ENCODE results near the gene LMOD1. TPM values are rescaled to one million over a fixed set of nuclear protein-coding genes. Genes with fewer than 3 reads are reported as not detected.

Gene LMOD1
- total and polyA plus RNA-seq, 2 of the 8 experiments (the other 6 are each of a cell fraction or from before 2014, with no cell fraction given), result 0.77 to 1.4 TPM

GRCh38 chr1:201893431-201893830 lies 52.9 kb downstream of the LMOD1 start:
- no peak overlapping the region for H4K91ac ChIP-seq (replicated peaks; ENCODE audit: insufficient read length, low read length)
- no peak overlapping the region for H3K4me3 ChIP-seq (ENCODE audit: extremely low read depth in 1 of 4, insufficient read depth in 2 of 4, low read depth in 3 of 4, low read length in 4 of 4)
- H3K79me1 ChIP-seq (ENCODE audit: low read depth, low read length), result no peaks in the 10 kb centered on the region
- no peak overlapping the region; the same call in 1 of the 2 replicates for H2BK15ac ChIP-seq (ENCODE audit: low read length)
- H4K5ac ChIP-seq (ENCODE audit: insufficient read length, low read depth, low read length), result no peak overlapping the region
- H3K23ac ChIP-seq (ENCODE audit: insufficient read length), result no peak overlapping the region
- H3K18ac ChIP-seq (ENCODE audit: extremely low read depth, low read length), result no peak overlapping the region
- peak overlapping the region; percentile 27; the same call in 1 of the 2 replicates for H2BK12ac ChIP-seq (ENCODE audit: low read depth, low read length)
- H3K79me2 ChIP-seq (ENCODE audit: control insufficient read depth in 1 of 2, insufficient read depth in 2 of 2, low read length in 2 of 2), result no peaks in the 10 kb centered on the region
- no peak overlapping the region for H2BK20ac ChIP-seq (ENCODE audit: low read length)
- DNase-seq (ENCODE audit: low read depth in 1 of 2, low spot score in 2 of 2), result no peak
- H2BK5ac ChIP-seq (ENCODE audit: low read depth, low read length), result no peak overlapping the region
- no peak overlapping the region for H3K27ac ChIP-seq (ENCODE audit: low read depth, low read length)
- H3K4ac ChIP-seq (replicated peaks; ENCODE audit: insufficient read length, low read depth, low read length), result no peak overlapping the region
- FAIRE-seq, result no peak
- no peak overlapping the region for H3K14ac ChIP-seq (ENCODE audit: insufficient read length)
- no peak overlapping the region for H4K8ac ChIP-seq (ENCODE audit: extremely low read depth, insufficient read depth, low read length)
- no peak overlapping the region for H3K9ac ChIP-seq (replicated peaks in 1 of 4; ENCODE audit: extremely low read depth in 1 of 4, low read depth in 3 of 4, low read length in 3 of 4)
- peaks cover 11% of the 10 kb centered on the region for H3K23me2 ChIP-seq (ENCODE audit: low read depth, low read length)
- H4K20me1 ChIP-seq (replicated peaks in 1 of 2; ENCODE audit: control insufficient read depth in 1 of 2, insufficient read depth in 2 of 2, low read length in 2 of 2), result no peaks in the 10 kb centered on the region
- 82% methylated on average over 3 of the region's 3 CpGs; no CpG with 5 or more reads in 1 of the 2 experiments for WGBS, 2 experiments (ENCODE audit: extremely low coverage in 1 of 2, insufficient coverage in 1 of 2, insufficient read length in 1 of 2, insufficient replicate concordance in 2 of 2, low coverage in 1 of 2, low lambda C conversion rate in 2 of 2, missing lambda C conversion rate in 1 of 2)
- ChIA-PET POLR2A (ENCODE audit: partially characterized antibody) (interaction anchor here (0.9 to 9.6 kb wide), 6 partner anchors 12 to 120 kb away, joined by 3 to 117 read pairs (median 10); partner anchors contain the start of genes LMOD1 and TIMM17A), CTCF (ENCODE audit: partially characterized antibody) (interaction anchor here (0.8 to 14.8 kb wide), 13 partner anchors 9 to 412 kb away, joined by 3 to 244 read pairs (median 47); partner anchors contain the start of genes GPR37L1 and LMOD1)
- H3K4me1 ChIP-seq (replicated peaks in 1 of 4; ENCODE audit: control insufficient read depth in 3 of 4, insufficient read depth in 4 of 4, low read length in 3 of 4), result peaks cover 6 to 25% (median 19%) of the 10 kb centered on the region in 4 experiments
- no peak overlapping the region for H2AFZ ChIP-seq (ENCODE audit: low read length)
- H3K27me3 ChIP-seq (replicated peaks in 1 of 4; ENCODE audit: control insufficient read depth in 3 of 4, extremely low read depth in 1 of 4, insufficient read depth in 3 of 4, low read length in 3 of 4), result peaks cover 0 to 10% (median 4%) of the 10 kb centered on the region in 4 experiments; a peak in 3 of 7 replicates
- no peaks in the 10 kb centered on the region for H3K36me3 ChIP-seq (ENCODE audit: control insufficient read depth in 2 of 4, insufficient read depth in 4 of 4, low read length in 3 of 4)
- no peak overlapping the region for H3K4me2 ChIP-seq (ENCODE audit: insufficient read depth in 1 of 2, low read depth in 2 of 2, low read length in 2 of 2)
- no peaks in the 10 kb centered on the region for H3K9me3 ChIP-seq (ENCODE audit: insufficient read depth in 2 of 2, low read depth in 1 of 2, low read length in 1 of 2)
- no peak overlapping the region for H3K56ac ChIP-seq (replicated peaks; ENCODE audit: insufficient read length, low read depth, low read length)
- H2BK120ac ChIP-seq (replicated peaks; ENCODE audit: low read depth, low read length), result no peak overlapping the region
- no peak overlapping the region for H2AK5ac ChIP-seq (ENCODE audit: low read depth, low read length)
- no peak for TF ChIP-seq ZNF274 (IDR thresholded peaks at IDR 0.05; ENCODE audit: borderline replicate concordance, extremely low read depth, low read length)
- no peak for TF ChIP-seq TAF1 (IDR thresholded peaks at IDR 0.05; ENCODE audit: low read depth, low read length)
- TF ChIP-seq CEBPB (IDR thresholded peaks at IDR 0.05; ENCODE audit: low read depth, low read length), result no peak
- no peak for TF ChIP-seq TAF7 (optimal IDR thresholded peaks at IDR 0.05; ENCODE audit: borderline replicate concordance, low read depth, low read length)
- no peak for TF ChIP-seq CTBP2 (IDR thresholded peaks at IDR 0.05; ENCODE audit: borderline replicate concordance, insufficient read depth, insufficient read length, low read length)
- no peak for TF ChIP-seq NRF1 (IDR thresholded peaks at IDR 0.05; ENCODE audit: low read depth, low read length)
- TF ChIP-seq BACH1 (IDR thresholded peaks at IDR 0.05; ENCODE audit: low read length), result no peak
- TF ChIP-seq SP4 (IDR thresholded peaks at IDR 0.05; ENCODE audit: low read length), result no peak
- no peak for TF ChIP-seq SIRT6 (IDR thresholded peaks at IDR 0.05; ENCODE audit: low read length)
- no peak for TF ChIP-seq SUZ12 (IDR thresholded peaks at IDR 0.05; ENCODE audit: low read length)
- TF ChIP-seq RFX5 (IDR thresholded peaks at IDR 0.05; ENCODE audit: borderline replicate concordance, low read depth, low read length), result no peak
- TF ChIP-seq GTF2F1 (IDR thresholded peaks at IDR 0.05; ENCODE audit: borderline replicate concordance, low read depth, low read length), result no peak
- no peak for TF ChIP-seq PHF8 (conservative IDR thresholded peaks at IDR 0.05; ENCODE audit: low read depth, low read length)
- TF ChIP-seq FOSL1 (IDR thresholded peaks at IDR 0.05; ENCODE audit: insufficient read depth, low read depth, low read length), result no peak
- TF ChIP-seq HDAC6 (IDR thresholded peaks at IDR 0.05; ENCODE audit: low read depth, low read length), result no peak
- TF ChIP-seq CREB1 (IDR thresholded peaks at IDR 0.05), result no peak
